PC-3 (cell line): ENCODE measurements around the gene ZBTB7C.

ENCODE experiments used
- EZH2phosphoT487 ChIP-seq: fragments of 300-600 bp; sonication (generic); IDR thresholded peaks from 2 replicates; pipeline ENCODE4 v1.6.1; 2018; ENCODE audit warnings: mild to moderate bottlenecking, antibody characterized with exemption, low read length, borderline replicate concordance
- TF ChIP-seq, protein P1 (sequence below): fragments of 300-600 bp; sonication (generic); conservative IDR thresholded peaks from 2 replicates; pipeline ENCODE4 v1.5.1; 2017; ENCODE audit warnings: antibody characterized with exemption, low read depth, mild to moderate bottlenecking, low read length

DNA sequence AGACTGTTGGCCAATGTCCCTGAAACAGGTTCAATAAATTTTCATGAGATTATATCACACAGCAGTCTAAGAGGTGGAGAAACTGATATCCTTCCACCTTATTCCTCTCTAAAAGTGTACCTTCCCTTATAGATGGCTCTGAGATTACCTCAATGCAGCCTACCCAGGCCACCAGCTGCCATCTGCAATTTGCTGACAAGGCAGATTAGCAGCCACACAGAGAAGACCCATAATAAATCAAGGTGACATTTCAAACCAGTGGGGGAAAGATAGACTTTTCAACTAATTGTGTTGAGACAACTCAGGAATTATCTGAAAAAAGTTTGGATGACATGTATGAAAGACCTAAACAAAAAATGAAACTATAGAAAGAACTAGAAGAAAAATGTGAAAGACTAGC is 43.2 kb downstream of the ZBTB7C start:
- TF ChIP-seq, protein P1, sequence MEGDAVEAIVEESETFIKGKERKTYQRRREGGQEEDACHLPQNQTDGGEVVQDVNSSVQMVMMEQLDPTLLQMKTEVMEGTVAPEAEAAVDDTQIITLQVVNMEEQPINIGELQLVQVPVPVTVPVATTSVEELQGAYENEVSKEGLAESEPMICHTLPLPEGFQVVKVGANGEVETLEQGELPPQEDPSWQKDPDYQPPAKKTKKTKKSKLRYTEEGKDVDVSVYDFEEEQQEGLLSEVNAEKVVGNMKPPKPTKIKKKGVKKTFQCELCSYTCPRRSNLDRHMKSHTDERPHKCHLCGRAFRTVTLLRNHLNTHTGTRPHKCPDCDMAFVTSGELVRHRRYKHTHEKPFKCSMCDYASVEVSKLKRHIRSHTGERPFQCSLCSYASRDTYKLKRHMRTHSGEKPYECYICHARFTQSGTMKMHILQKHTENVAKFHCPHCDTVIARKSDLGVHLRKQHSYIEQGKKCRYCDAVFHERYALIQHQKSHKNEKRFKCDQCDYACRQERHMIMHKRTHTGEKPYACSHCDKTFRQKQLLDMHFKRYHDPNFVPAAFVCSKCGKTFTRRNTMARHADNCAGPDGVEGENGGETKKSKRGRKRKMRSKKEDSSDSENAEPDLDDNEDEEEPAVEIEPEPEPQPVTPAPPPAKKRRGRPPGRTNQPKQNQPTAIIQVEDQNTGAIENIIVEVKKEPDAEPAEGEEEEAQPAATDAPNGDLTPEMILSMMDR, result no peak
- TF ChIP-seq EZH2phosphoT487, result no peak
